T follicular helper cell (primary cell): ENCODE measurements around the gene MLC1.
"Not testable (repeated sequence)": the region's sequence is repeated elsewhere in the genome, so short reads cannot be mapped to it uniquely, and the experiment has no call there.

Source experiments
- DNase-seq: peaks from one replicate; pipeline ENCODE4 v3.0.0-alpha.2; 2020; ENCODE audit warnings: low read depth

Gene MLC1

DNA sequence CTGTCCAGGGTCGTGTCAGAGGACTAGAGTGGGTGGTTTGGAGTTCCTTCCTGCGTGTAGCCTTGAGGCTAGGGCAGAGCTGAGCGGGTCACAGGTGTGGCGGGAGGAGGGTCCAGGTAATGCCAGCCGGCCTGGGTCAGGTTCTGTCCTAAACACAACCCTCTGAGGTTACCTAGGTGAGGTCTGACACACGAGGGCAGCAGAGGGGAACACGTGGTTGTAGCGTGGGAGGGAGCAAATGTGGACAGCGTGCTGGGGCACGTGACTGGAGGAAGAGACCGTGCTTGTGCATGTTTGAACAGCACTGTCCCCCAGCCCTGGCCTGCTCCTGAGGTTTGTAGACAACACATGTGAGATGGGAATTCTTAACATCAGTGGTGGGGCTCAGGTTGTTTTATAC lies 17.7 kb upstream of the MLC1 start:
- no peak for DNase-seq

DNA sequence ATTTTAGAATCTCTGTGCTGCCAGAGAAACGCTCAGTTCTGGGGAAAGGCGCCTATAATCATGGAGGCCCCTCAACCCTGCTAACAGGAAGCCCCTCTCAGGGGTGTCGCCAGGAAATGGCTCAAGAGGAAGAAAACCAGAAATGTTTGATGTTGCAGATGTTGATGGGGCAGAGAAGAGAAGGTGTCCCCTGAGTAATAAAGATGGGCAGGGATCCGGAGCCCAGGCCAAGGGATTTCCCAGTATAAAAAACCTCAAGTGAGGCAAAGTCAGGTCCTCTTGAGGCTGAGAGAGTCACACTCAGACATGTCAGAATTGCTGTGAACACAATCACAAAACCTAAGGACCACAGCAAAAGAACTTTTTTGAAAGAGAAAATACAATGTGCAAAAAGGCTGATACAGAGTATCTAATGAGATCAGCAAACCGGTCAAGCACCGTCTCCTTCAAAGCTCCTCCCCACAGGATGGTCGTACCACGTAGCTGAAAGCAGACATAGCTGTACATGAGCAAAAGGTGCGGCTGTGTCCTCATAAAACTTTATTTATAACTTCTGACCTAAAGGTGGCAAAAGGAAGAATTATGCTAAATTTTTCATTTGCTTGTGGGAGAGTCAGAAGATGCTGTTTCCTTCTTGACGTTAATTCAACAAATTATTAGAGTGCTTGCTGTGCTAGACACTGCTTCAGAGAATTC lies 16.8 kb upstream of the MLC1 start:
- no peak for DNase-seq

DNA sequence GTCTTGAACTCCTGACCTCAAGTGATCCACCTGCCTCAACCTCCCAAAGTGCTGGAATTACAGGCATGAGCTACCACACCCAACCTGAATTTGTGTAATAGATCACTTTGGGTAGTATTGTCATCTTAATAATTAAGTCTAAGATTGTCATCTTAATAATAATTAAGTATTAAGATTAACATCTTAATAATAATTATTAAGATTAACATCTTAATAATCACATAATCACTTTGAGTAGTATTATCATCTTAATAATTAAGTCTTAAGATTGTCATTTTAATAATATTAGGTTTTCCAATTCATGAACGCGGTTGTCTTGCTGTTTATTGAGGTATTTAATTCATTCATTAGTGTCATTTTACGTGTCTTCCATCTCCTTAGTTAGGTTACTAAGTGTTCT lies 12.8 kb upstream of the MLC1 start:
- DNase-seq = no peak

GRCh38 chr22:50092342-50092741 lies 7.1 kb upstream of the MLC1 start:
- DNase-seq = no peak

DNA sequence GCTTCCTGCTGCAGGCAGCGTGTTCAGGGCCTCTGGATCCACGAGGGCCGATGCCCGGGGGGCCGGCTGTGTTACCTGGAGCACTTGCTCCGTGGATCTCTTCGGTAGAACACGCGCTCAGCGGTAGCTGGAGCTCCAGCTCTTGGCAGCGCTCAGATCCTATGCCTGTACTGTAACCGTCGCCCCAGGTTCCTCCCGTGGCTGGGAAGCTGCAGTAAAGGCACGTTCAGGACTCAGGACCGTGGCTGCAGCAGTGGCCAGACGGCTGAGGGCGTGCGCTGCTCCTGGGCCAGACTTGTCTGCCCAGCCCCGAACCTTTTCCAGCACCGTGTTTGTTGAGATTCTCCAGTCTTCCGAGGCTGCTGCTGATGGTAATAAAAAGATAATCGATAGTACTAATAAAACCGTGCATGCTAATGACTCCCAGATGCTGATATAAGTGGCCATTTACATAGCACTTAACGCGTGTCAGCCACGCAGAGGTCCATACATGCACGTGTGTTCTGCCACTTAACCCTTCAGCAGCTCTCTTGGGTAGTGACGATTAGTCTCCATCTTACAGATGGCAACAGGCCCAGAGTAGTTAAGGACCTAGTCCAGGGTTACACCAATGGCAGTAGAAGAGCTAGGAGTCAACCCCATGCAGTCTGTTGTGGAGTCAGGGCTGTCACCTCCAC lies 6.0 kb upstream of the MLC1 start:
- no peak for DNase-seq

DNA sequence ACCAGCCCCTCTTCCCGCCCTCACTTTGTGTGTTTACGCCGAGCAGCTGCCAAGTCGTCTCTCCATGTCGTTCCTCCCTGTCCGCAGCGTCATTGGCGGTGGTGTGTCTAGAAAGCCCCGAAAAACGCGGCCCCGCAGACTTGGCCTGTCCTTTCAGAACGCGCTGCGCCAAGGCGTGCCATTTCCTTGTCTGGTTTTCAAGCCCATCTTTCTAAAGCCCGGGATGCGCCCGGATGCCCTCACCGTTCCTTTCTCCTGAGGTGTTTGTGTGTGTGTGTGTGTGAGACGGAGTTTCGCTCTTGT lies 5.1 kb upstream of the MLC1 start:
- DNase-seq = no peak

DNA sequence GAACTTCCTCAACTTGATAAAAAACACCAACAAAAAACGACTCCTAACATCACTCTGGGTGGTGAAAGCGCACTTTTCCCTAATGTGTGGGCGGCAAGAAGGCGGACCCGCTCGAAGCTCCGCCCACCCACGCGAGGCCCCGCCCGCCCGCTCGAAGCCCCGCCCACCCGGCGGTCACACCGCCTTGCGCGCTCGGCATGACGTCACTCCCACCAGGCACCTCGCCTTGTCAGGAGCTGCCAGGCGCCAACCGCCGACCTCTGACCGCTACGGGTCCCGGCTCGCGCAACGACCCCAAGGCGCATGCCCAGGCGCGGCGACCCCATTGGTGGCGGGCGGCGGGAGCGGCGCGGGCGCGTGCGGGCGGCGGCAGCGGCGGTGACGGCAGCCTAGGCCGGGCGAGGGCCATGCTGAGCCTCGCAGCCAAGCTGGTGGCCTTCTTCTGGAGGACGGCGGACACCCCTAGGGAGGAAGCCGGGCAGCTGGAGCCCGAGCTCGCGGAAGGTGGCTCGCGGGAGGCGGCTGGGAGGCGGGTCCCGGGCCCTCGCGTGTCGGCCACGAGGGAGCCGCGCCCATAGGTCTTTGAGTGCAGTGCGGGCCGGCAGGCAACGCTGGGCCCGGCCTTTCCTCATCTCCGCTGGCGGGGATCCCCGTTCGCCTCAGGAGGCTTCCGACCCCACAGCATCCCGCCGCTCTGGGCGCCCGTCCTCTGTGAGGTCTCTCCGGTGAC lies 4.6 kb upstream of the MLC1 start, which contains the start of gene MOV10L1:
MOV10L1 (plus strand) TSS at position 325 of the 730 bp plus-strand sequence; CDS start at position 408, 83 bp downstream.
- no peak for DNase-seq

GRCh38 chr22:50089231-50089630 lies 4.0 kb upstream of the MLC1 start:
- DNase-seq = no peak

GRCh38 chr22:50088096-50088495 lies 2.9 kb upstream of the MLC1 start:
- DNase-seq = no peak

DNA sequence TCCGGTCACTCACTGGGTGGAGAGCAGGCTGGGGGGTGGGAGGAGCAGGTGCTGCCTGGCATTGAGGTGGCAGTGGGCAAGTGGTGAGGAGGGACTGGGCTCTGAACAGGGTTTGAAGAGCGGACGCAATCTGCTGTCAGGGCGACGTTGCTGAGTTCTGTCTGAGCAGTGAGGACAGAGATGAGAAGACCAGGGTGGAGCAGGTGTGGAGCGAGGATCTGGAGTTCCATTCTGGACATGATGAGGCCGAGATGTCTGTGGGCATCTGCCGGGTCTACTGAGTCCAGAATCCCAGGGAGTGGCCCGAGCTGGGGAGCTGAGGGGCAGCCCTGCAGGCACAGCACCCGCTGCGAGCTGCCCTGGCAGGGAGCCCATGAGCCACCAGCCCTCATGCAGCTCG lies 2.4 kb upstream of the MLC1 start:
- DNase-seq = no peak

GRCh38 chr22:50086975-50087374 lies 1.7 kb upstream of the MLC1 start:
- not testable (repeated sequence) for DNase-seq

DNA sequence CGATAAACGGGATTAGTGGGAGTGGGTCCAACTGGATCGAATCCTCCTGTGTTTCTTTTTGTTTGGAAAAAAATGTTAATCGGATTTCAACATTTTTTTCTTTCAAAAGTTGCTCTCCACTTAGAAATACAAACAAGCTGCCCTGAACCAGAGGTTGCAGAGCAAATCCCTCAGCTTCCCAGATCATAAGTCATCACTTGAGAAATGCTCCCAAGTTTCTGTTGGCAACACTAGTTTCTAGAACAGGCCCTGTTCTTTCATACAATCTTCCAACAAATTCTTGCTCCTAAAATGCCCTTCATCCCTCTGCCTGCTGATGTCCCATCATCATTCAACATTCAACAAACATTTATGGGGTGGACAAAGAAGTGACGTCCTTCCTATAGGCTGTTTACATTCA lies 1.3 kb upstream of the MLC1 start:
- DNase-seq = no peak

GRCh38 chr22:50084614-50085021 lies 608 bp downstream of the MLC1 start:
- DNase-seq = no peak

- DNase-seq = no peak
Observed at GRCh38 chr22:50084080-50084477, 1.1 kb downstream of the MLC1 start.

DNA sequence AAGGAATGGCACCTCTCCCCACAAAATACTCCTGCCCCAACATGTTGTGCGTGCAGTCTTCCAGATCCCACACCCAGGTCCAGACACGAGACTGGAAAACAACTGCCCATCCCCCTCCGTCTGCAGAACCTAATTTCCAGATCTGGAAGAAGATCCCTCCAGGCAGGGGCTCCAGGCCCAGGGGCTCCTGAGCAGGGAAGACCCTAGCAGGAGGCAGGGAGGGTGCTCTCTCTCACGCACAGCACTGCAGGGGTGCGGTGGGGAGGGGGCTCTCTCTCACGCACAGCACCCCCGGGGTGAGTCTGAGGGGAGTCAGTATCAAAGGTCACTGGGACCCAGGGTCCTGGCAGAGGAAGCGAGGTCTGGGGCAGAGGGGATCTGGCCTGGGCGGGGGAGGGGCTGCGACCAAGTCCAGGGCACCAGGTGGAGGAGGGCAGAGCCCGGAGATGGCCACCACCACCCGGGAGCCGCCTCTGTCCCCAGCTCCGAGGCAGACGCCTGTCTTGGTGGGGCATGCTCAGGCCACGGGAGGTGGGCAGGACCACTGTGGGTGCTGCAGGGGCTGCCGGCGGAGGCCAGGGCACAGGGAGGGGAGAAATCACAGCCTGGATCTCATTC lies 1.7 kb downstream of the MLC1 start:
- DNase-seq = no peak

DNA sequence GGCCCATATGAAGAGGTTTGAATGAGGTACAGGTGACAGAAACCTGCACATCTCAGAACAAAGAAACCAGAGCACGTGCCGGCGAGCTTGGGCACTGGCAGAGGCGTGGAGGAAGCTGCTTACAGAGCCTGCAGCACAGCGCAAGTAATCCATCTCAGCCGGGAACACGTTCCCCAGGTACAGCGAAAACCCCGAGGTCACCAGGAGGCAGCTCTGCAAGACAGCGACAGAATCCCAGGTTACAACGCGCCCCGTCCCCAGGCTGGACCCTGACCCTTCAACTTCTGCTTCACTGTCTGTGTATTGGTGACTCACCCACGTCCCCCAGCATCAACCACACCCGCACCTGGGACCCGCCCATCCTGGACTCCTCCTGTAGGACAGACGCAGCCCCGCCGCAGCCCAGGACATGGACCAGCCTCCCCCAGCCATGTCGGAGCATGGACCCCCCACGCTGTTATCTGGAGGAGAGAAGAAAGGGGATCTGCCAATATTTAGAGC lies 2.2 kb downstream of the MLC1 start:
- no peak for DNase-seq

- DNase-seq = no peak
Observed at GRCh38 chr22:50082197-50082715, 3.0 kb downstream of the MLC1 start.

- DNase-seq = no peak
Observed at GRCh38 chr22:50081426-50082196, 3.6 kb downstream of the MLC1 start.

DNA sequence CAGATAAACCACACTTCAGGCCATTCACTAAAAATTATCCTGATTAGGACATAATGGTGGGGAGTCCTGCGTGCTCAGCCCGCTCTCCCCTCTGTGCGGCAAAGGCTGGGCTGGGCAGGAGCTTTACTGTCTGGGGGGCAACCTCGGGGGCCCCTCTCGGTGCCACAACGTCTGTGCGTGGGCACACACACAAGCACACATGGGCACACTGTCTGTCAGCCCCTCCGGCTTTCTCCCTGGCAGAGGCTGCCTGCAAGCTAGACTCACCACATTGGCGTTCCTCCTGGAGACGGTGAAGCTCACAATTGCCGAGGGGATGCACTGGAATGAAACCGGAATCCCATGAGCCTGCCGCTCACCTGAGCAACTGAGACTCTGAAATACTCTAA lies 5.2 kb downstream of the MLC1 start:
- no peak for DNase-seq

- no peak for DNase-seq
Observed at GRCh38 chr22:50078761-50079160, 6.5 kb downstream of the MLC1 start.

DNA sequence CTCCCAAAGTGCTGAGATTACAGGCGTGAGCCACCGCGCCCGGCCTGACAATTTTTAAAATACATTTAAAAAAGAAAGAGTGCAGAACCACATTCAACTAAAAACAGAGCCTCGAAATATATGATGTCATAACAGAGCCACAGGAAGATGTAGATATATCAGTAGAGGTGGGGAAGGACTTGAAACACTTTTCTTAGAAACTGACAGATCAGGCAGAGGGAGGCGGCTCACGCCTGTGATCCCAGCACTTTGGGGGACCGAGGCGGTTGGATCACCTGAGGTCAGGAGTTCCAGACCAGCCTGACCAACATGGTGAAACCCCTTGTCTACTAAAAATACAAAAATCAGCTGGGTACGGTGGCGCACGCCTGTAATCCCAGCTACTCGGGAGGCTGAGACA lies 7.0 kb downstream of the MLC1 start:
- DNase-seq = no peak
